HCT116 (cell line): ENCODE measurements around the gene PTX3. TPM values are rescaled to one million over a fixed set of nuclear protein-coding genes. Genes with fewer than 3 reads are reported as not detected.

Experiments used
- ATAC-seq: fragments of 200-7000 bp; cut with Tn5 transposase; 2 replicates; pipeline ENCODE4 v1.9.1; 2020; ENCODE audit warnings: mild to moderate bottlenecking, moderate library complexity
- BruUV-seq: library from RNA; stranded (reverse); fragments of 400-500 nt; replicated peaks from 2 replicates; lab custom pipeline; 2021; lab: Mats Ljungman, UMichigan
- CTCF ChIA-PET: fragments of 300-600 bp; sonication (Branson Sonifier 250); formaldehyde crosslinking; loops from one replicate; lab custom pipeline; 2021; ENCODE audit warnings: antibody characterized with exemption; lab: Charles Lee
- POLR2A ChIA-PET: fragments of 300-600, 350-600 bp; sonication (Branson Sonifier 250); formaldehyde crosslinking; loops from one replicate; lab custom pipeline; 2021; ENCODE audit warnings: antibody characterized with exemption; lab: Charles Lee
- RAD21 ChIA-PET, 2 experiments: fragments of 300-600 bp; sonication (Branson Sonifier 250); formaldehyde crosslinking; loops; one replicate each; lab custom pipeline; 2023; ENCODE audit warnings: low total read pairs in 2 of 2; ENCODE audit not compliant: uncharacterized antibody in 2 of 2, unreplicated experiment in 2 of 2, low non-redundant PET in 1 of 2; lab: Charles Lee
- DNase-seq: peaks from one replicate; pipeline ENCODE4 v3.0.0-alpha.2; 2010; ENCODE audit warnings: low read depth, low spot score
- H2AFZ ChIP-seq: fragments of 200-600 bp; shearing (Covaris generic), sonication (generic); 2 replicates; pipeline ENCODE4 v1.6.1; 2017; ENCODE audit warnings: low read depth, mixed run types, mixed read lengths, antibody characterized with exemption, low read length; ENCODE audit not compliant: poor library complexity, severe bottlenecking
- H3K27ac ChIP-seq: 2 replicates; pipeline ENCODE4 v1.5.1; 2012; ENCODE audit warnings: low read depth, low read length
- H3K27me3 ChIP-seq: fragments of 200-600 bp; sonication (generic); 2 replicates; pipeline ENCODE4 v1.6.1; 2016; ENCODE audit warnings: mixed run types, low read length, mixed read lengths; ENCODE audit not compliant: insufficient read depth
- H3K36me3 ChIP-seq, 2 experiments: fragments of 200-500 bp in 1 of 2; fragments of 200-600 bp in 1 of 2; sonication (Bioruptor generic) in 1 of 2; sonication (generic) in 1 of 2; 2 replicates each; pipeline versions ENCODE4 v1.5.1 to v1.6.1; 2014 to 2016; ENCODE audit warnings: low read length in 2 of 2, inconsistent platforms in 1 of 2, mixed read lengths in 1 of 2, mixed run types in 1 of 2; ENCODE audit not compliant: insufficient read depth in 2 of 2, control insufficient read depth in 1 of 2
- H3K4me1 ChIP-seq, 2 experiments: fragments of 200-600 bp in 1 of 2; sonication (generic) in 1 of 2; 2 replicates each; pipeline versions ENCODE4 v1.5.1 to v1.6.1; 2012 to 2017; ENCODE audit warnings: low read length in 2 of 2, inconsistent platforms in 1 of 2, mild to moderate bottlenecking in 1 of 2, mixed read lengths in 1 of 2, mixed run types in 1 of 2, moderate library complexity in 1 of 2; ENCODE audit not compliant: insufficient read depth in 2 of 2, control insufficient read depth in 1 of 2
- H3K4me2 ChIP-seq: fragments of 200-600 bp; sonication (generic); 2 replicates; pipeline ENCODE4 v1.6.1; 2017; ENCODE audit warnings: mixed run types, low read length, mixed read lengths
- H3K4me3 ChIP-seq, 2 experiments: fragments of 200-600 bp in 1 of 2; sonication (generic) in 1 of 2; replicated peaks in 1 of 2; 2 replicates each; pipeline ENCODE4 v1.5.1; 2011 to 2016; ENCODE audit warnings: low read length in 2 of 2, control low read depth in 1 of 2, low read depth in 1 of 2, mild to moderate bottlenecking in 1 of 2, mixed read lengths in 1 of 2, mixed run types in 1 of 2
- H3K79me2 ChIP-seq: fragments of 200-600 bp; sonication (generic); 2 replicates; pipeline ENCODE4 v1.6.1; 2017; ENCODE audit warnings: mild to moderate bottlenecking, mixed run types, low read length, moderate library complexity, mixed read lengths; ENCODE audit not compliant: insufficient read depth
- H3K9ac ChIP-seq: fragments of 200-600 bp; sonication (generic); 2 replicates; pipeline ENCODE4 v1.6.1; 2016; ENCODE audit warnings: low read length, mixed read lengths
- H3K9me2 ChIP-seq: fragments of 200-600 bp; sonication (generic), shearing (Covaris generic); 2 replicates; pipeline ENCODE4 v1.6.1; 2017; ENCODE audit warnings: mixed run types, mild to moderate bottlenecking, moderate library complexity; ENCODE audit not compliant: insufficient read depth
- H3K9me3 ChIP-seq, 2 experiments: fragments of 200-500 bp in 1 of 2; fragments of 200-600 bp in 1 of 2; sonication (Bioruptor generic) in 1 of 2; sonication (generic) in 1 of 2; 2 replicates each; pipeline ENCODE4 v1.6.1; 2014 to 2017; ENCODE audit warnings: low read length in 2 of 2, mixed read lengths in 2 of 2, inconsistent platforms in 1 of 2, low read depth in 1 of 2, mild to moderate bottlenecking in 1 of 2, mixed run types in 1 of 2, moderate library complexity in 1 of 2; ENCODE audit not compliant: control insufficient read depth in 1 of 2, insufficient read depth in 1 of 2
- H4K20me1 ChIP-seq: fragments of 200-600 bp; sonication (generic), shearing (Covaris generic); 2 replicates; pipeline ENCODE4 v1.6.1; 2017; ENCODE audit warnings: mixed run types, mild to moderate bottlenecking, moderate library complexity; ENCODE audit not compliant: insufficient read depth
- ATF3 ChIP-seq: IDR thresholded peaks from 2 replicates; pipeline ENCODE4 v1.6.1; 2012
- CEBPB ChIP-seq: IDR thresholded peaks from 2 replicates; pipeline ENCODE4 v1.6.1; 2012; ENCODE audit warnings: low read depth
- EGR1 ChIP-seq: IDR thresholded peaks from 2 replicates; pipeline ENCODE4 v1.6.1; 2012; ENCODE audit warnings: low read depth
- ELF1 ChIP-seq: IDR thresholded peaks from 2 replicates; pipeline ENCODE4 v1.6.1; 2012; ENCODE audit warnings: low read depth, borderline replicate concordance
- EZH2phosphoT487 ChIP-seq: fragments of 200-600 bp; IDR thresholded peaks from 2 replicates; pipeline ENCODE4 v1.6.1; 2018; ENCODE audit warnings: antibody characterized with exemption, borderline replicate concordance
- MAX ChIP-seq: IDR thresholded peaks from 2 replicates; pipeline ENCODE4 v1.6.1; 2012
- POLR2A ChIP-seq: IDR thresholded peaks from 2 replicates; pipeline ENCODE4 v1.7.0; 2011; ENCODE audit warnings: borderline replicate concordance; ENCODE audit not compliant: insufficient read depth, insufficient read length; ENCODE audit errors: extremely low read depth
- RAD21 ChIP-seq: IDR thresholded peaks from 2 replicates; pipeline ENCODE4 v1.6.1; 2012; ENCODE audit warnings: low read depth, mild to moderate bottlenecking
- REST ChIP-seq: IDR thresholded peaks from 2 replicates; pipeline ENCODE4 v1.6.1; 2012; ENCODE audit warnings: low read depth
- SRF ChIP-seq: IDR thresholded peaks from 2 replicates; pipeline ENCODE4 v1.6.1; 2012; ENCODE audit warnings: low read depth
- TCF7L2 ChIP-seq: IDR thresholded peaks from 2 replicates; pipeline ENCODE4 v1.7.0; 2011; ENCODE audit warnings: borderline replicate concordance, inconsistent platforms; ENCODE audit not compliant: insufficient read depth, insufficient read length; ENCODE audit errors: extremely low read depth
- YY1 ChIP-seq: IDR thresholded peaks from 2 replicates; pipeline ENCODE4 v1.6.1; 2011; ENCODE audit warnings: low read length, low read depth, moderate library complexity, mild to moderate bottlenecking; ENCODE audit not compliant: insufficient replicate concordance; ENCODE audit errors: extremely low read depth
- ZBTB33 ChIP-seq: IDR thresholded peaks from 2 replicates; pipeline ENCODE4 v1.6.1; 2011; ENCODE audit warnings: mild to moderate bottlenecking, low read length, moderate library complexity; ENCODE audit not compliant: insufficient replicate concordance; ENCODE audit errors: extremely low read depth
- ZFX ChIP-seq: fragments of 450-650 bp; IDR thresholded peaks from 2 replicates; pipeline ENCODE4 v1.6.1; 2017
- intact Hi-C: fragments of 100-400 bp; cut with micrococcal nuclease; formaldehyde crosslinking; loops from 2 replicates; pipeline ENCODE4 v1.10.0; 2022
- total RNA-seq: library from RNA; stranded (reverse); gene quantifications from one replicate; pipeline ENCODE4 v1.2.1, GENCODE V29; 2021; ENCODE audit not compliant: unreplicated experiment

Gene PTX3
- total RNA-seq, 1 experiment from 2014 or later, result 0.37 TPM

- Histone ChIP-seq H3K9me2 (no peaks in the 10 kb centered on the region), H3K4me2 (no peak overlapping the region), H3K79me2 (no peaks in the 10 kb centered on the region), H4K20me1 (no peaks in the 10 kb centered on the region), H3K36me3 (no peaks in the 10 kb centered on the region), H2AFZ (no peak overlapping the region), H3K4me1 (no peaks in the 10 kb centered on the region), H3K4me3 (no peak overlapping the region), H3K27ac (no peak overlapping the region), H3K9ac (no peak overlapping the region), H3K27me3 (no peaks in the 10 kb centered on the region), H3K9me3 (no peaks in the 10 kb centered on the region)
- RAD21 ChIA-PET, result no interaction called here
- ATAC-seq (no peak), DNase-seq (no peak)
- POLR2A ChIA-PET, result no interaction called here
- intact Hi-C loops, result no loop called here
- BruUV-seq, result no TSS peak
- CTCF ChIA-PET, result no interaction called here
- TF ChIP-seq RAD21, result no peak
- TF ChIP-seq ELF1, result no peak
- TF ChIP-seq POLR2A, result no peak
- TF ChIP-seq EZH2phosphoT487, result no peak
These were observed 28.0 kb upstream of the PTX3 start for GRCh38 chr3:157408499-157409149.

- Histone ChIP-seq H3K9me2 (no peaks in the 10 kb centered on the region), H4K20me1 (no peaks in the 10 kb centered on the region)
- DNase-seq, result no peak
- TF ChIP-seq MAX, result no peak
- TF ChIP-seq ZBTB33, result no peak
- no peak for TF ChIP-seq EGR1
- no peak for TF ChIP-seq CEBPB
- no peak for TF ChIP-seq TCF7L2
- TF ChIP-seq REST, result no peak
- no peak for TF ChIP-seq RAD21
- no peak for TF ChIP-seq YY1
- no peak for TF ChIP-seq SRF
- TF ChIP-seq ATF3, result no peak
- TF ChIP-seq ZFX, result no peak
- TF ChIP-seq, all 23 proteins: peak for 0
- Histone ChIP-seq H3K36me3 (no peaks in the 10 kb centered on the region), H2AFZ (no peak overlapping the region), H3K4me3 (no peak overlapping the region), H3K4me2 (no peak overlapping the region), H3K4me1 (no peaks in the 10 kb centered on the region), H3K27me3 (no peaks in the 10 kb centered on the region), H3K9ac (no peak overlapping the region), H3K79me2 (no peaks in the 10 kb centered on the region), H3K9me3 (no peaks in the 10 kb centered on the region), H3K27ac (no peak overlapping the region)
- ChIA-PET POLR2A (no interaction called here), RAD21 (no interaction called here), CTCF (no interaction called here)
- BruUV-seq, result no TSS peak
- intact Hi-C loops, result no loop called here
- no peak for ATAC-seq
These were observed 27.1 kb upstream of the PTX3 start for GRCh38 chr3:157409516-157409915.
